NCI-H774 (cell line): ENCODE data around the gene PTCRA.
A peak's percentile ranks its signal among the peaks of the same experiment; 100 is the strongest.
"Not testable (repeated sequence)": the region's sequence is repeated elsewhere in the genome, so short reads cannot be mapped to it uniquely, and the experiment has no call there.

ENCODE experiments used
- DNase-seq: peaks from one replicate; lab custom pipeline; 2025; lab: John Stamatoyannopoulos, UW

The PTCRA gene

DNA sequence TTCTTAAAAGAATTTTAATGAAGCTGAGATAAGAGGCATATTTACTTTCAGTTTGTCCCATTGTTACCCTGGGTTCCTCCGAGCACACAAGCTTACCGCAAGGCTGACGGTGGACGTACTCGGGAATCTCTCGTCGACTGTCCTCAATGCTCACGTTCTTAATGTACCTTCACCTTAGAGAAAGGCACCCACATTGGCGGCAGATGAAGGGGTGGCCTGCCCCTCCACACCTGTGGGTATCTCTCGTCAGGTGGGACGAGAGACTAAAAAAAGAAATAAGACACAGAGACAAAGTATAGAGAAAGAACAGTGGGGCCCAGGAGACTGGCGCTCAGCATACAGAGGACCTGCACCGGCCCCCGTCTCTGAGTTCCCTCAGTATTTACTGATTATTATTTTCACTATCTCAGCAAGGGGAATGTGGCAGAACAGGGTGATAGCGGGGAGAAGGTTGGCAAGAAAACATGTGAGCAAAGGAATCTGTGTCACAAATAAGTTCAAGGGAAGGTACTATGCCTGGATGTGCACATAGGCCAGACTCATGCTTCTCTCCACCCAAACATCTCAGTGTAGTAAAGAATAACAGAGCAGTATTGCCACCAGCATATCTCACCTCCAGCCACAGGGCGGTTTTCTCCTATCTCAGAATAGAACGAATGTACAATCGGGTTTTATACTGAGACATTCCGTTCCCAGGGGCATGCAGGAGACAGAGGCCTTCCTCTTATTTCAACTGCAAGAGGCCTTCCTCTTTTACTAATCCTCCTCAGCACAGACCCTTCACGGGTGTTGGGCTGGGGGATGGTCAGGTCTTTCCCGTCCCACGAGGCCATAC is 13.2 kb upstream of the PTCRA start:
- DNase-seq, result not testable (repeated sequence)

- DNase-seq, result no peak
Measured at GRCh38 chr6:42904467-42904866, 11.4 kb upstream of the PTCRA start.

- DNase-seq, result no peak
Measured at GRCh38 chr6:42907336-42907735, 8.5 kb upstream of the PTCRA start.

GRCh38 chr6:42909835-42910234 is 6.0 kb upstream of the PTCRA start:
- no peak for DNase-seq

DNA sequence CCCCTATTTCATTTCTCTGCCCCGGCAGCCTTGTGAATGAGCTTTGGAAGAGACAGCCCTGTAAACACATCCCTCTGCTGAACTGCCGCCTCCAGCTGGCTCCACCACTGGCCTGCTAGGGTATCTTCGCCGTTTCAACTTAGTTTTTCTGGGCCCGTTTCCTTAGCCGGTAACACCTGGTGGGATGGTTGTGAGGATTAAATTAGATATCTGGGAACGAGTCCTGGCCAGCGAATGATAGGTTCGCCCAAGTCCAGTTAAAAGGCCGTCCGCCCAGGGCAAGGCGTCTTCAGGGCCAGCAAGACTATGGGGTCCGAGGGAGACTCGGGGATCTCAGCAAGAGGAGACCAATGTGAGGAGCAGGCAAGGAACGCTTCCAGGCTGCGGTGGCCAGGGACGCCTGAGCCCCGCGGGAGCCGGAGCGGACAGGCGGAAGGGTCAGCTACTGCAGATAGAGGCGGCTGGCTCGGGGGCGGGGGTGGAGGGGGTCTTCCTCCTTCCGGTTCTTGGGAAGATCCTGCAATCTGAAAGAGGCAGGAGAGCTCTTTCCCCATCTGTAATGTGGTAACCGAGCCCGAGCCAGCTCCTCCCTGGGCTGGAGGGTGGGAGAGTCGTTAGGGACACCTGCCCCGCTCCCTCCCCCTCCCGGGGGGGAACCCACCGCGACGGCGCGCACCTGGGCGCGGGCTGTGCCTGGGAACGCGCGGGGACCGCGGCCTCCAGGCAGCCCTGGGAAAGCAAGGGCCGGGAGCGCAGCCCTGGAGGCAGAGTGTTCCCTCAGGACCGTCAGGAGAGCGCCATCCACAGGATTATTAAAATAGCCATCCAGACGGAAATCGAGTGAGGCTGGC is 4.5 kb upstream of the PTCRA start:
- DNase-seq, result no peak

DNA sequence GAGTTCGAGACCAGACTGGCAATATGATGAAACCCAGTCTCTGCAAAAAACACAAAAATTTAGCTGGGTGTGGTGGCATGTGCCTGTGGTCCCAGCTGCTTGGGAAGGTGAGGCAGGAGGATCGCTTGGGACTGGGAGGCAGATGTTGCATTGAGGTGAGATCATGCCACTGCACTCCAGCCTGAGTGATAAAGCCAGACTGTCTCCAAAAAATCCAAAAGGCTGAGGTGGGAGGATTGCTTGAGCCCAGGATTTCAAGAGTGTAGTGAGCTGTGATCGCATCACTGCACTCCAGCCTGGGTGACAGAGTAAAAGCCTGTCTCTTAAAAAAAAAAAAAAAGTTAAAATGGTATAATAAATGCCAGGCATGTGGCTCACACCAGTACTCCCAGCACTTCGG is 1.3 kb upstream of the PTCRA start:
- no peak for DNase-seq

- no peak for DNase-seq
Measured at GRCh38 chr6:42916288-42916687, 435 bp downstream of the PTCRA start.

GRCh38 chr6:42921801-42922200 is 5.9 kb downstream of the PTCRA start:
- DNase-seq, result no peak

DNA sequence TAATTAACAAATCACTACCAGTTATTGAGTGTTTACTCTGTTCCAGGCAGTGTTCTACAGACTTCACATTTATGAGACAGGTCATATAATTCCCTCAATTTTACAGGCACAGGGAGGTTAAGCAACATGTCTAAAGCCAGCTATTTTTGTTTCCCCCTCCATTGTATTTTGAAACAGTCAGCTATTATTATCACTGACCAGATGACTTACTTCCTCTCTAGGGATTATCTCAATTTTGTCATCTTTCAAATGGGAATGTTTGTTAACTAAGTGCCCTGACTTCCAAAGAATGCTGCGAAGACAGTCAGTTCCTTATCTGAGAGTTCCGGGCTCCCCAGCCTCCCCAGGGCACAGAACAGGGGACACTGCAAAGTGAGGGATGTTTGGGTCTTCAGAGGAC is 7.8 kb downstream of the PTCRA start:
- DNase-seq, result no peak

DNA sequence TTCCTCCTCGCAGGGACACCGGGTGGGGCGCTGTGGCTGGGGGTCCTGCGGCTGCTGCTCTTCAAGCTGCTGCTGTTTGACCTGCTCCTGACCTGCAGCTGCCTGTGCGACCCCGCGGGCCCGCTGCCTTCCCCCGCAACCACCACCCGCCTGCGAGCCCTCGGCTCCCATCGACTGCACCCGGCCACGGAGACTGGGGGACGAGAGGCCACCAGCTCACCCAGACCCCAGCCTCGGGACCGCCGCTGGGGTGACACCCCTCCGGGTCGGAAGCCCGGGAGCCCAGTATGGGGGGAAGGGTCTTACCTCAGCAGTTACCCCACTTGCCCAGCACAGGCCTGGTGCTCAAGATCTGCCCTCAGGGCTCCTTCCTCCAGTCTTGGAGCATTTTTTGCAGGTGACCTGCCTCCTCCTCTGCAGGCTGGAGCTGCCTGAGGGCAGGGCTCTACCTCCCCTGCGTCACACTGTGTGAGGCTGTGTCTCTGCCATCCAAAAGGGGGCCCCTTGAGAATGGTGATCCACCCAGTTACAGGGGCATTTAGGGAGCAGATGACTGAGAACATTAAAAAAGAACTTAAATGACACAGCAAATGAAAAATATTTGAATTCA is 9.5 kb downstream of the PTCRA start:
- DNase-seq, result no peak

- DNase-seq, result peak; percentile 96
Measured at GRCh38 chr6:42928986-42929820, 13.3 kb downstream of the PTCRA start, which contains the start of gene CNPY3. Gene CNPY3, plus strand, starts transcription at chr6:42929480. Its CDS starts 91 bp downstream, at chr6:42929571.

GRCh38 chr6:42929821-42930360 is 14.0 kb downstream of the PTCRA start:
- no peak for DNase-seq

DNA sequence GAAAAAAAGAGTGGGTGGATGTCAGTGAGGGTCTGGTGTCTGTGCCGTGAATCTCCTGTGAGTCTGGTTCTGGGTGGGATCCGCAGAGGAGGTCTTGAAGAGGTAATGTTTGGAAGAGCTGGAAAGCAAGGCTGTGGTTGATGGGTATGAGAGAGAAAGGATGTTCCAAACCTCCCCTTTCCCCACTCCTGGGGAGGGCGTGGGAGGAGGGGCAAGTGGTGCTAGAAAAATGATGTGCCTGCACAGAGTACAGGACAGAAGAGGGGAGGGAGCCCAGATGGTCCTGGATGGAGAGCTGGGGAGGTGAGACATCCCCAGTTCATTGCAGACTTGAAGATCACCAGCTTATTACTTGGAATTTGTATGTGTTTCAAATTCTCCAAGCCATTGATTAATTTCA is 16.6 kb downstream of the PTCRA start:
- no peak for DNase-seq

- no peak for DNase-seq
Measured at GRCh38 chr6:42933205-42933604, 17.4 kb downstream of the PTCRA start.

DNA sequence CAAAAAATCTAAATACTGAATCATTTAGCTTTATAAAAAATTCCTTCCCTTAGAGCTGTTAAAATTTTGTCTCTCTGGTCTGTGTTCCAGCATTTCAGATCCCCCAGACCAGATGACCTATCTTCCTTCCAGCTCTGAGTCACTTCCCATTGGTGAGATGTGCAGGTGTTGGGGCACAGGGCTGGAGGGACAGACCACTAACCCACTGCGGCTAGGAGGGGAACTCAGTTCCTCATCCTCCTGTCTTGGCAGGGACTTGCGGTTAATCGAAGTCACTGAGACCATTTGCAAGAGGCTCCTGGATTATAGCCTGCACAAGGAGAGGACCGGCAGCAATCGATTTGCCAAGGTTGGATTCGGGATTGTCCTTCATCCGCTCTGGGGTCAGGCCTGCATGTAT is 19.5 kb downstream of the PTCRA start:
- no peak for DNase-seq

DNA sequence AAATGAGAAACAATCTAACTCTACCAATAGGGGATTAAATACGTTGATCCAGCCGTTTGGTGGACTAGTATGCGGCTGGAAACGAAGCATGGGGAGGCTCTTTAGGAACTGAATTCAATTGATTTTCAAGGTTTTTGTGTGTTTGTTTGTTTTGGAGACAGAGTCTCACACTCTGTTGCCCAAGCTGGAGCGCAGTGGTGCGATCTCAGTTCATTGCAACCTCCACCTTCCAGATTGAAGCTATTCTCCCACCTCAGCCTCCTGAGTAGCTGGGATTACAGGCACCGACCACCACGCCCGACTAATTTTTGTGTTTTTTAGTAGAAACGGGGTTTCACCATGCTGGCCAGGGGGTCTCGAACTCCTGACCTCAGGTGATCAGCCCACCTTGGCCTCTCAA is 20.5 kb downstream of the PTCRA start:
- DNase-seq, result no peak

DNA sequence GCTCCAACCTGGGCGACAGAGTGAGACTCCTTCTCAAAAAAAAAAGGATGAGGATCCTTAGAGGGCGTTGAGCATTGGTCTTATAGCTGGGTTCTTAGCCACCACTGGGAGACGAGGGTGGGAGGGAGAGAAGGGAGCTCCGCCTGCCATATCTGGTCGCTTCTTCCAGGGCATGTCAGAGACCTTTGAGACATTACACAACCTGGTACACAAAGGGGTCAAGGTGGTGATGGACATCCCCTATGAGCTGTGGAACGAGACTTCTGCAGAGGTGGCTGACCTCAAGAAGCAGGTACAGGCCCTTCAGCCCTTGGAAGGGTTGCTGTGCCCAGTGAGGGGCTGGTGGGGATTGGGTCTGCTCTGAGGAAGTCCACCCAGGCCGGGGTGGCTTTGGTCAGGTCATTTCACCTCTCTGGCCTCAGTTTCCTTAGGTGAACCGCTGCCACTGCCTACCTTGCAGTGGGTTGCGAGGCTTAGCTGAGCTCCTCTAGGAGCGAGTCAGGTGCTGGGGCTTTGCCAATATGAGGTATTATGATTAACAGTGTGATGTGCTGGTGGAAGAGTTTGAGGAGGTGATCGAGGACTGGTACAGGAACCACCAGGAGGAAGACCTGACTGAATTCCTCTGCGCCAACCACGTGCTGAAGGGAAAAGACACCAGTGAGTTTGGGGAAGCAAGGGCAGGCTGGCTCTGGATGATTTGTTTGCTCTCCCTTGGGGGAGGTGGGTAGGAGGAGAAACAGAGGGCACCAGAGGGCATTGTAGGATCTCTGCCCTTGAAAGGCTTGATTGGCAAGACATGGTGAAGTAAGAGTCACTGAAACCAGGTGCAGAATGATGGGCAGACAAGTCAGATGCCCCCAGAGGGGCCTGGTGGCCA is 21.9 kb downstream of the PTCRA start:
- no peak for DNase-seq

- DNase-seq, result no peak
Measured at GRCh38 chr6:42938428-42938796, 22.6 kb downstream of the PTCRA start.

DNA sequence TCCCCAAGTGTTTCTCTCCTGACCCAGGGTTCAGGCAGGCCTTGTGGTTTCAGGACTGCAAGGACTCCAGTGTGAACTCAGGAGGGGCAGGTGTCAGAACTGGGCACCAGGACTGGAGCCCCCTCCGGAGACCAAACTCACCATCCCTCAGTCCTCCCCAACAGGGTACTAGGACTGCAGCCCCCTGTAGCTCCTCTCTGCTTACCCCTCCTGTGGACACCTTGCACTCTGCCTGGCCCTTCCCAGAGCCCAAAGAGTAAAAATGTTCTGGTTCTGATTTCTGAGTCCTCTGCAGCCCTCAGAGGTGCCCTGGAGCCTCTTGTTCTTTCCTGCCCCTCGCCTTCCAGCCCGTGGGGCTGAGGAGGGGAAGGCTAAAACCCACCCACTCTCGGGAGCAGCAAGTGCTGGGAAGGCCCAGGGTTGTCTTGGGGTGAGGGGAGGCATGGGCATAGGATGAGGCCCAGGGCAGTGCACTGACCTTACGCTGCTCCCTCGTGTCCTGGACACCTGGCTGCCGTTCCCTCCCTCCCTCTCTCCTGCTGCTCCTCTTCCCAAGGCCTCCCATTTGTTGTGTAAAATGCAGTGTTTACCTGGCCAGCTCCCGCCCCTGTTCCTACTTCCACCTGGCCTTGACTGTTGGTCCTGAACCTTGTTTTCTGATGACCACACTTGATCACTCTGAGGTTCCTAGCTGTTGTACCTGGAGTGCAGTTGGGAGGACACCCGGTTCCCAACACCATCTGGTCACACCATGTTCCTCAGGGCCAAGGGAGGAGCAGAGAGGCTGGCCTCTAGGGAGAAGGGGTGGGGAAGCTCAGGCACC is 23.3 kb downstream of the PTCRA start:
- DNase-seq, result no peak

- DNase-seq, result no peak
Measured at GRCh38 chr6:42939810-42940167, 23.9 kb downstream of the PTCRA start.
